Measurements from ENCODE around the gene ENPP6. TPM values are rescaled to one million over a fixed set of nuclear protein-coding genes. Genes with fewer than 3 reads are reported as not detected.

ENPP6 gene
- total and polyA plus RNA-seq, 2 donors (not counting 3 experiments of a cell fraction or from before 2014, with no cell fraction given) = not detected

DNA sequence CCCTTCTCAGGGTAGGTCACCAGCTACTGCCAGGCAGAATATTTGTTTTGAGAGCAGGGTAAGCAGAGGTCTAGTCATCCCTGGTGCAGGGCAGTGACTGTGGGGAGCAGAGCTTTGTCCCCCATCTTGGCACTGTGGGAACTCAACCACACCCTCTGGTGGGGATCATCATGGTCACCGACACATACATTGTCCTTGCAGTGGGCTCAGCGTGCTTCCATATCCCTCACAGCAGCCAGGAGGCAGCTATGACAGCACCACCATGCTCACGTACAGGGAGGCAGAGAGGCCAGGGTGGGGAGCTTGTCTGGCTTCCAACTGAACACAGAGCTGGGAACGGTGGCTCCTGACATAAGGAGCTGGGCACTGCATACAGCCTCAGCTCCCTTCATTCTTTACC lies 102.3 kb downstream of the ENPP6 start:
- no peak for FAIRE-seq
- no peak for DNase-seq (ENCODE audit: low read depth, low spot score)
- no TSS peak for BruUV-seq (replicated peaks)
- Histone ChIP-seq H3K27ac (ENCODE audit: insufficient read depth, low read depth, low read length) (no peak overlapping the region), H3K4me2 (ENCODE audit: insufficient read depth, low read length) (no peak overlapping the region), H3K9me1 (replicated peaks; ENCODE audit: control insufficient read depth, extremely low read depth, insufficient read depth, low read length) (no peaks in the 10 kb centered on the region), H3K27me3 (ENCODE audit: control insufficient read depth in 2 of 2, insufficient read depth in 2 of 2, low read length in 2 of 2) (no peaks in the 10 kb centered on the region), H3K9me3 (replicated peaks; ENCODE audit: control insufficient read depth, insufficient read depth, low read length) (no peaks in the 10 kb centered on the region), H2AFZ (ENCODE audit: low read depth, low read length) (no peak overlapping the region), H3K4me3 (replicated peaks in 1 of 3; ENCODE audit: insufficient read depth in 1 of 3, low read depth in 1 of 3, low read length in 3 of 3) (no peak overlapping the region), H3K4me1 (ENCODE audit: control insufficient read depth, extremely low read depth, insufficient read depth, low read length) (no peaks in the 10 kb centered on the region), H3K36me3 (ENCODE audit: control insufficient read depth in 2 of 2, extremely low read depth in 1 of 2, insufficient read depth in 2 of 2, low read length in 2 of 2) (no peaks in the 10 kb centered on the region), H3K79me2 (ENCODE audit: control insufficient read depth, insufficient read depth, low read length) (no peaks in the 10 kb centered on the region), H4K20me1 (replicated peaks; ENCODE audit: control insufficient read depth, extremely low read depth, insufficient read depth, low read length) (no peaks in the 10 kb centered on the region), H3K9ac (replicated peaks; ENCODE audit: extremely low read depth, insufficient read depth, low read length) (no peak overlapping the region)
- intact Hi-C loops (cut with micrococcal nuclease) (no loop called here), dilution Hi-C loops (cut with MboI; ENCODE audit: extremely low pct_ligation_motif_present, low sequenced_read_pairs) (no loop called here)
- TF ChIP-seq JUN (IDR thresholded peaks at IDR 0.05; ENCODE audit: borderline replicate concordance, insufficient read depth, insufficient read length, low read depth) = no peak
- TF ChIP-seq, protein P1, sequence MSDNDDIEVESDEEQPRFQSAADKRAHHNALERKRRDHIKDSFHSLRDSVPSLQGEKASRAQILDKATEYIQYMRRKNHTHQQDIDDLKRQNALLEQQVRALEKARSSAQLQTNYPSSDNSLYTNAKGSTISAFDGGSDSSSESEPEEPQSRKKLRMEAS (IDR thresholded peaks at IDR 0.05; ENCODE audit: insufficient read depth, insufficient read length) = no peak
- no peak for TF ChIP-seq GATA2 (IDR thresholded peaks at IDR 0.05; ENCODE audit: insufficient read depth, insufficient read length, low read depth, low read length)
- TF ChIP-seq MYC (IDR thresholded peaks at IDR 0.05; ENCODE audit: low read depth, low read length) = no peak
- no peak for TF ChIP-seq POLR2AphosphoS5 (IDR thresholded peaks at IDR 0.05; ENCODE audit: insufficient read depth, low read depth, low read length)
- TF ChIP-seq EZH2 (IDR thresholded peaks at IDR 0.05; ENCODE audit: borderline replicate concordance, low read depth, low read length, severe bottlenecking) = no peak
- TF ChIP-seq FOS (IDR thresholded peaks at IDR 0.05; ENCODE audit: borderline replicate concordance, insufficient read depth, low read length) = no peak
- ChIA-PET POLR2A (no interaction called here), CTCF (no interaction called here)

- no peaks in the 10 kb centered on the region for H3K36me3 ChIP-seq (ENCODE audit: control insufficient read depth in 2 of 2, extremely low read depth in 1 of 2, insufficient read depth in 2 of 2, low read length in 2 of 2)
- no TSS peak for BruUV-seq (replicated peaks)
- no peaks in the 10 kb centered on the region for H4K20me1 ChIP-seq (replicated peaks; ENCODE audit: control insufficient read depth, extremely low read depth, insufficient read depth, low read length)
- intact Hi-C loops (cut with micrococcal nuclease) = no loop called here
- TF ChIP-seq, protein P1 (IDR thresholded peaks at IDR 0.05; ENCODE audit: insufficient read depth, insufficient read length) = no peak
- TF ChIP-seq GATA2 (IDR thresholded peaks at IDR 0.05; ENCODE audit: insufficient read depth, insufficient read length, low read depth, low read length) (no peak), MYC (IDR thresholded peaks at IDR 0.05; ENCODE audit: low read depth, low read length) (no peak), FOS (IDR thresholded peaks at IDR 0.05; ENCODE audit: borderline replicate concordance, insufficient read depth, low read length) (no peak)
- no peak overlapping the region for H3K4me2 ChIP-seq (ENCODE audit: insufficient read depth, low read length)
- H3K4me3 ChIP-seq (replicated peaks in 1 of 3; ENCODE audit: insufficient read depth in 1 of 3, low read depth in 1 of 3, low read length in 3 of 3) = no peak overlapping the region
- no peaks in the 10 kb centered on the region for H3K4me1 ChIP-seq (ENCODE audit: control insufficient read depth, extremely low read depth, insufficient read depth, low read length)
- dilution Hi-C loops (cut with MboI; ENCODE audit: extremely low pct_ligation_motif_present, low sequenced_read_pairs) = no loop called here
- H3K9me1 ChIP-seq (replicated peaks; ENCODE audit: control insufficient read depth, extremely low read depth, insufficient read depth, low read length) = no peaks in the 10 kb centered on the region
- no peaks in the 10 kb centered on the region for H3K9me3 ChIP-seq (replicated peaks; ENCODE audit: control insufficient read depth, insufficient read depth, low read length)
- H3K9ac ChIP-seq (replicated peaks; ENCODE audit: extremely low read depth, insufficient read depth, low read length) = no peak overlapping the region
- no peak overlapping the region for H3K27ac ChIP-seq (ENCODE audit: insufficient read depth, low read depth, low read length)
- ChIA-PET POLR2A (no interaction called here), CTCF (no interaction called here)
- no peak overlapping the region for H2AFZ ChIP-seq (ENCODE audit: low read depth, low read length)
- no peak for DNase-seq (ENCODE audit: low read depth, low spot score)
- no peaks in the 10 kb centered on the region for H3K79me2 ChIP-seq (ENCODE audit: control insufficient read depth, insufficient read depth, low read length)
- FAIRE-seq = no peak
- H3K27me3 ChIP-seq (ENCODE audit: control insufficient read depth in 2 of 2, insufficient read depth in 2 of 2, low read length in 2 of 2) = no peaks in the 10 kb centered on the region
These were observed 103.2 kb downstream of the ENPP6 start for GRCh38 chr4:184114431-184114830.

Data from endothelial cell of umbilical vein (primary cell).